Esophagus squamous epithelium (tissue), 4 donors: ENCODE measurements around the gene SMAD5.

Experiments
- CTCF ChIP-seq, 6 experiments: fragments of 450-650 bp in 4 of 6; fragments of 200-600 bp in 2 of 6; sonication (generic) in 2 of 6; IDR thresholded peaks; one replicate each; pipeline ENCODE4 v1.5.1; 2016 to 2019; ENCODE audit warnings: antibody characterized with exemption in 6 of 6, mild to moderate bottlenecking in 4 of 6, moderate library complexity in 4 of 6
- POLR2A ChIP-seq, 4 donors: fragments of 450-650 bp; IDR thresholded peaks; one replicate each; pipeline ENCODE4 v1.6.1; 2017; ENCODE audit warnings: antibody characterized with exemption in 4 of 4, mild to moderate bottlenecking in 4 of 4, moderate library complexity in 3 of 4

- TF ChIP-seq CTCF (IDR thresholded peaks at IDR 0.05) (no peak), POLR2A (IDR thresholded peaks at IDR 0.05) (no peak)
Measured at GRCh38 chr5:136162008-136162407, 29.4 kb downstream of the SMAD5 start.
